K562 (cell line): ENCODE data around the gene CD52. TPM values are rescaled to one million over a fixed set of nuclear protein-coding genes. Genes with fewer than 3 reads are reported as not detected.

Experiments
- KLF10 ChIP-seq: fragments of 250-450 bp; sonication (Bioruptor Pico); IDR thresholded peaks from 2 replicates; pipeline ENCODE4 v1.6.1; 2021; ENCODE audit warnings: matching md5 sums
- KLF6 ChIP-seq: fragments of 250-450 bp; sonication (Bioruptor Pico); IDR thresholded peaks from 2 replicates; pipeline ENCODE4 v1.4.0; 2020; ENCODE audit warnings: mild to moderate bottlenecking, moderate library complexity, borderline replicate concordance
- NELFE ChIP-seq: IDR thresholded peaks from 2 replicates; pipeline ENCODE4 v1.6.1; 2011; ENCODE audit warnings: mild to moderate bottlenecking; ENCODE audit not compliant: insufficient read depth, insufficient read length
- PHTF2 ChIP-seq: fragments of 250-450 bp; sonication (Bioruptor Pico); IDR thresholded peaks from 2 replicates; pipeline ENCODE4 v1.5.0; 2021; ENCODE audit warnings: mild to moderate bottlenecking
- PTBP1 ChIP-seq: fragments of 200-400 bp; formaldehyde crosslinking; IDR thresholded peaks from 2 replicates; pipeline ENCODE4 v1.6.1; 2017; ENCODE audit warnings: low read depth, low read length
- SNRNP70 ChIP-seq: fragments of 200-400 bp; formaldehyde crosslinking; optimal IDR thresholded peaks from 2 replicates; pipeline ENCODE3; 2017; ENCODE audit warnings: low read depth, low read length
- SRSF7 ChIP-seq: fragments of 200-400 bp; formaldehyde crosslinking; optimal IDR thresholded peaks from 2 replicates; pipeline ENCODE3; 2017; ENCODE audit warnings: mild to moderate bottlenecking, low read depth, low read length
- ZBTB7A ChIP-seq: IDR thresholded peaks from 2 replicates; pipeline ENCODE4 v1.6.1; 2011; ENCODE audit warnings: low read depth, mild to moderate bottlenecking, low read length, moderate library complexity, borderline replicate concordance; ENCODE audit not compliant: control insufficient read depth
- ZBTB8A ChIP-seq: fragments of 450-650 bp; IDR thresholded peaks from 2 replicates; pipeline ENCODE4 v1.6.1; 2018; ENCODE audit warnings: mild to moderate bottlenecking, moderate library complexity; ENCODE audit not compliant: partially characterized antibody
- ZC3H11A ChIP-seq: IDR thresholded peaks from 2 replicates; pipeline ENCODE4 v1.6.1; 2012; ENCODE audit warnings: low read depth, low read length, improper control_type of control experiment
- ZC3H8 ChIP-seq: fragments of 450-650 bp; IDR thresholded peaks from 2 replicates; pipeline ENCODE4 v1.6.1; 2017
- ZFP36 ChIP-seq: fragments of 150-350 bp; IDR thresholded peaks from 2 replicates; pipeline ENCODE4 v1.6.1; 2018; ENCODE audit warnings: low read length, low read depth; ENCODE audit not compliant: partially characterized antibody
- polyA plus RNA-seq, 8 experiments: library from polyadenylated mRNA; depleted of rRNA in 4 of 8; stranded (reverse) in 5 of 8; unstranded in 3 of 8; fragments of >200 nt; fragmentation: Nextera tagmentation in 2 of 8; fragmentation: Illumina TruSeq in 1 of 8; extraction: Ambion mirVana in 2 of 8; extraction: Trizol in 1 of 8; gene quantifications; 2 replicates each; pipeline versions ENCODE4 v1.2.1 to v1.2.3, GENCODE V29; 2011 to 2014; ENCODE audit warnings: inconsistent platforms in 1 of 8, missing spikeins in 1 of 8
- total RNA-seq, 7 experiments: library from RNA; depleted of rRNA in 6 of 7; stranded (reverse); fragments of >200 nt in 6 of 7; fragmentation: Illumina TruSeq in 2 of 7; extraction: Trizol in 2 of 7; gene quantifications; 2 replicates each; pipeline versions ENCODE4 v1.2.1 to v1.2.3, GENCODE V29; 2011 to 2021; ENCODE audit warnings: low replicate concordance in 1 of 7
- TF ChIP-seq, protein P1 (sequence below): fragments of 450-650 bp; IDR thresholded peaks from 2 replicates; pipeline ENCODE4 v1.6.1; 2016; ENCODE audit warnings: mild to moderate bottlenecking, moderate library complexity

The CD52 gene
- total and polyA plus RNA-seq, 9 of the 15 experiments (the other 6 are each of a cell fraction or from before 2014, with no cell fraction given), result 34.9 to 488 (median 173) TPM

- TF ChIP-seq, protein P1, sequence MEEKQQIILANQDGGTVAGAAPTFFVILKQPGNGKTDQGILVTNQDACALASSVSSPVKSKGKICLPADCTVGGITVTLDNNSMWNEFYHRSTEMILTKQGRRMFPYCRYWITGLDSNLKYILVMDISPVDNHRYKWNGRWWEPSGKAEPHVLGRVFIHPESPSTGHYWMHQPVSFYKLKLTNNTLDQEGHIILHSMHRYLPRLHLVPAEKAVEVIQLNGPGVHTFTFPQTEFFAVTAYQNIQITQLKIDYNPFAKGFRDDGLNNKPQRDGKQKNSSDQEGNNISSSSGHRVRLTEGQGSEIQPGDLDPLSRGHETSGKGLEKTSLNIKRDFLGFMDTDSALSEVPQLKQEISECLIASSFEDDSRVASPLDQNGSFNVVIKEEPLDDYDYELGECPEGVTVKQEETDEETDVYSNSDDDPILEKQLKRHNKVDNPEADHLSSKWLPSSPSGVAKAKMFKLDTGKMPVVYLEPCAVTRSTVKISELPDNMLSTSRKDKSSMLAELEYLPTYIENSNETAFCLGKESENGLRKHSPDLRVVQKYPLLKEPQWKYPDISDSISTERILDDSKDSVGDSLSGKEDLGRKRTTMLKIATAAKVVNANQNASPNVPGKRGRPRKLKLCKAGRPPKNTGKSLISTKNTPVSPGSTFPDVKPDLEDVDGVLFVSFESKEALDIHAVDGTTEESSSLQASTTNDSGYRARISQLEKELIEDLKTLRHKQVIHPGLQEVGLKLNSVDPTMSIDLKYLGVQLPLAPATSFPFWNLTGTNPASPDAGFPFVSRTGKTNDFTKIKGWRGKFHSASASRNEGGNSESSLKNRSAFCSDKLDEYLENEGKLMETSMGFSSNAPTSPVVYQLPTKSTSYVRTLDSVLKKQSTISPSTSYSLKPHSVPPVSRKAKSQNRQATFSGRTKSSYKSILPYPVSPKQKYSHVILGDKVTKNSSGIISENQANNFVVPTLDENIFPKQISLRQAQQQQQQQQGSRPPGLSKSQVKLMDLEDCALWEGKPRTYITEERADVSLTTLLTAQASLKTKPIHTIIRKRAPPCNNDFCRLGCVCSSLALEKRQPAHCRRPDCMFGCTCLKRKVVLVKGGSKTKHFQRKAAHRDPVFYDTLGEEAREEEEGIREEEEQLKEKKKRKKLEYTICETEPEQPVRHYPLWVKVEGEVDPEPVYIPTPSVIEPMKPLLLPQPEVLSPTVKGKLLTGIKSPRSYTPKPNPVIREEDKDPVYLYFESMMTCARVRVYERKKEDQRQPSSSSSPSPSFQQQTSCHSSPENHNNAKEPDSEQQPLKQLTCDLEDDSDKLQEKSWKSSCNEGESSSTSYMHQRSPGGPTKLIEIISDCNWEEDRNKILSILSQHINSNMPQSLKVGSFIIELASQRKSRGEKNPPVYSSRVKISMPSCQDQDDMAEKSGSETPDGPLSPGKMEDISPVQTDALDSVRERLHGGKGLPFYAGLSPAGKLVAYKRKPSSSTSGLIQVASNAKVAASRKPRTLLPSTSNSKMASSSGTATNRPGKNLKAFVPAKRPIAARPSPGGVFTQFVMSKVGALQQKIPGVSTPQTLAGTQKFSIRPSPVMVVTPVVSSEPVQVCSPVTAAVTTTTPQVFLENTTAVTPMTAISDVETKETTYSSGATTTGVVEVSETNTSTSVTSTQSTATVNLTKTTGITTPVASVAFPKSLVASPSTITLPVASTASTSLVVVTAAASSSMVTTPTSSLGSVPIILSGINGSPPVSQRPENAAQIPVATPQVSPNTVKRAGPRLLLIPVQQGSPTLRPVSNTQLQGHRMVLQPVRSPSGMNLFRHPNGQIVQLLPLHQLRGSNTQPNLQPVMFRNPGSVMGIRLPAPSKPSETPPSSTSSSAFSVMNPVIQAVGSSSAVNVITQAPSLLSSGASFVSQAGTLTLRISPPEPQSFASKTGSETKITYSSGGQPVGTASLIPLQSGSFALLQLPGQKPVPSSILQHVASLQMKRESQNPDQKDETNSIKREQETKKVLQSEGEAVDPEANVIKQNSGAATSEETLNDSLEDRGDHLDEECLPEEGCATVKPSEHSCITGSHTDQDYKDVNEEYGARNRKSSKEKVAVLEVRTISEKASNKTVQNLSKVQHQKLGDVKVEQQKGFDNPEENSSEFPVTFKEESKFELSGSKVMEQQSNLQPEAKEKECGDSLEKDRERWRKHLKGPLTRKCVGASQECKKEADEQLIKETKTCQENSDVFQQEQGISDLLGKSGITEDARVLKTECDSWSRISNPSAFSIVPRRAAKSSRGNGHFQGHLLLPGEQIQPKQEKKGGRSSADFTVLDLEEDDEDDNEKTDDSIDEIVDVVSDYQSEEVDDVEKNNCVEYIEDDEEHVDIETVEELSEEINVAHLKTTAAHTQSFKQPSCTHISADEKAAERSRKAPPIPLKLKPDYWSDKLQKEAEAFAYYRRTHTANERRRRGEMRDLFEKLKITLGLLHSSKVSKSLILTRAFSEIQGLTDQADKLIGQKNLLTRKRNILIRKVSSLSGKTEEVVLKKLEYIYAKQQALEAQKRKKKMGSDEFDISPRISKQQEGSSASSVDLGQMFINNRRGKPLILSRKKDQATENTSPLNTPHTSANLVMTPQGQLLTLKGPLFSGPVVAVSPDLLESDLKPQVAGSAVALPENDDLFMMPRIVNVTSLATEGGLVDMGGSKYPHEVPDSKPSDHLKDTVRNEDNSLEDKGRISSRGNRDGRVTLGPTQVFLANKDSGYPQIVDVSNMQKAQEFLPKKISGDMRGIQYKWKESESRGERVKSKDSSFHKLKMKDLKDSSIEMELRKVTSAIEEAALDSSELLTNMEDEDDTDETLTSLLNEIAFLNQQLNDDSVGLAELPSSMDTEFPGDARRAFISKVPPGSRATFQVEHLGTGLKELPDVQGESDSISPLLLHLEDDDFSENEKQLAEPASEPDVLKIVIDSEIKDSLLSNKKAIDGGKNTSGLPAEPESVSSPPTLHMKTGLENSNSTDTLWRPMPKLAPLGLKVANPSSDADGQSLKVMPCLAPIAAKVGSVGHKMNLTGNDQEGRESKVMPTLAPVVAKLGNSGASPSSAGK, result no peak
- TF ChIP-seq ZC3H11A (no peak), SRSF7 (no peak), ZBTB8A (no peak), ZFP36 (no peak), PTBP1 (no peak), SNRNP70 (no peak), NELFE (no peak), KLF10 (no peak), ZC3H8 (no peak), PHTF2 (CRISPR knock-in tag) (no peak), KLF6 (CRISPR knock-in tag) (no peak), ZBTB7A (no peak)
These were observed 20.0 kb upstream of the CD52 start (continued) for GRCh38 chr1:26297791-26298124.
